Stimulated activated naive CD4-positive, alpha-beta T cell treated with Interleukin-2 at 50 U/mL for 16 hours (primary cell): ENCODE data around the gene APOH.

Experiments
- DNase-seq: peaks from one replicate; lab custom pipeline; 2025; lab: John Stamatoyannopoulos, UW

Gene APOH

GRCh38 chr17:66234611-66235010 is 5.4 kb upstream of the APOH start:
- DNase-seq, result no peak

GRCh38 chr17:66233023-66233753 is 4.0 kb upstream of the APOH start:
- no peak for DNase-seq

- DNase-seq, result no peak
These were observed 1.8 kb upstream of the APOH start for GRCh38 chr17:66230922-66231591.

GRCh38 chr17:66229783-66230538 is 746 bp upstream of the APOH start:
- DNase-seq, result no peak

- DNase-seq, result no peak
These were observed 1.8 kb downstream of the APOH start for GRCh38 chr17:66227212-66228045.

GRCh38 chr17:66222798-66223350 is 6.3 kb downstream of the APOH start:
- DNase-seq, result no peak

GRCh38 chr17:66221755-66222530 is 7.3 kb downstream of the APOH start:
- no peak for DNase-seq

GRCh38 chr17:66221343-66221742 is 7.9 kb downstream of the APOH start:
- no peak for DNase-seq

- no peak for DNase-seq
These were observed 9.0 kb downstream of the APOH start for GRCh38 chr17:66220079-66220835.

- no peak for DNase-seq
These were observed 13.7 kb downstream of the APOH start for GRCh38 chr17:66215529-66215911.

GRCh38 chr17:66214884-66215528 is 14.2 kb downstream of the APOH start:
- no peak for DNase-seq

GRCh38 chr17:66211047-66211810 is 18.0 kb downstream of the APOH start:
- no peak for DNase-seq

- DNase-seq, result no peak
These were observed 19.0 kb downstream of the APOH start for GRCh38 chr17:66210208-66210574.

GRCh38 chr17:66207936-66208335 is 21.3 kb downstream of the APOH start:
- no peak for DNase-seq

- DNase-seq, result no peak
These were observed 25.8 kb downstream of the APOH start for GRCh38 chr17:66203274-66204015.

GRCh38 chr17:66200685-66201092 is 28.5 kb downstream of the APOH start:
- peak; percentile 25 for DNase-seq

GRCh38 chr17:66198242-66198641 is 31.0 kb downstream of the APOH start:
- no peak for DNase-seq

GRCh38 chr17:66192378-66192687 is 36.9 kb downstream of the APOH start:
- no peak for DNase-seq
